ENCODE measurements around the gene SCAMP1.

The SCAMP1 gene

DNA sequence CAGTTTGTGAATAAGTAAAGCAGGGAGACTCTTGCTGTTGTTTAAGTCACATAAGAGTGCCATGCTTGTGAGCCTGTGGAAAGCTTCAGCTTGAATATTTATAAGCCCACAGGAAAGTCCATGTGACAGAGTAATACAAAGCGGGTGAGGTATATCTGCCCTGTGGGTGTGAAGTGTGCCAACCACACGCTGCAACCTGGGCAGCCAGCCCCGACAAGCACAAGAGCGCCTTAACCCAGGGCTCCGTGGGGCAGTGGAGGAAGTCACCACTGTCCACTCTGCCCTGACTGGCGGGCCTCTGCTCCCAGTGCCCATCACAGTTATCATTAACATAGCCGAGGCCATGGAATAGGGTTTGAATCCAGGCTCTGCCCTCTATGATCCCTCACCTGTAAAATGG lies 132.2 kb downstream of the SCAMP1 start:
- H3K27ac Mint-ChIP-seq, result peak overlapping the region in 2 of 3 experiments; percentile 2 to 59
- no peaks in the 10 kb centered on the region for H3K9me3 Mint-ChIP-seq
- TF ChIP-seq, protein P1, sequence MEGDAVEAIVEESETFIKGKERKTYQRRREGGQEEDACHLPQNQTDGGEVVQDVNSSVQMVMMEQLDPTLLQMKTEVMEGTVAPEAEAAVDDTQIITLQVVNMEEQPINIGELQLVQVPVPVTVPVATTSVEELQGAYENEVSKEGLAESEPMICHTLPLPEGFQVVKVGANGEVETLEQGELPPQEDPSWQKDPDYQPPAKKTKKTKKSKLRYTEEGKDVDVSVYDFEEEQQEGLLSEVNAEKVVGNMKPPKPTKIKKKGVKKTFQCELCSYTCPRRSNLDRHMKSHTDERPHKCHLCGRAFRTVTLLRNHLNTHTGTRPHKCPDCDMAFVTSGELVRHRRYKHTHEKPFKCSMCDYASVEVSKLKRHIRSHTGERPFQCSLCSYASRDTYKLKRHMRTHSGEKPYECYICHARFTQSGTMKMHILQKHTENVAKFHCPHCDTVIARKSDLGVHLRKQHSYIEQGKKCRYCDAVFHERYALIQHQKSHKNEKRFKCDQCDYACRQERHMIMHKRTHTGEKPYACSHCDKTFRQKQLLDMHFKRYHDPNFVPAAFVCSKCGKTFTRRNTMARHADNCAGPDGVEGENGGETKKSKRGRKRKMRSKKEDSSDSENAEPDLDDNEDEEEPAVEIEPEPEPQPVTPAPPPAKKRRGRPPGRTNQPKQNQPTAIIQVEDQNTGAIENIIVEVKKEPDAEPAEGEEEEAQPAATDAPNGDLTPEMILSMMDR (IDR thresholded peaks at IDR 0.05; ENCODE audit: unreplicated experiment in 3 of 3), result no peak
- H3K27me3 Mint-ChIP-seq (ENCODE audit: low read depth), result no peaks in the 10 kb centered on the region
- H3K36me3 Mint-ChIP-seq (ENCODE audit: low read depth), result peaks cover 60% of the 10 kb centered on the region
- peaks cover 45% of the 10 kb centered on the region for H3K4me1 Mint-ChIP-seq
- H3K4me3 Mint-ChIP-seq, result no peak overlapping the region

GRCh38 chr5:78495800-78496199 lies 135.4 kb downstream of the SCAMP1 start:
- Mint-ChIP-seq H3K4me3 (no peak overlapping the region), H3K4me1 (peaks cover 61% of the 10 kb centered on the region), H3K27ac (peak overlapping the region in 1 of 3 experiments; percentile 25), H3K36me3 (ENCODE audit: low read depth) (peaks cover 35% of the 10 kb centered on the region), H3K9me3 (no peaks in the 10 kb centered on the region), H3K27me3 (ENCODE audit: low read depth) (no peaks in the 10 kb centered on the region)
- TF ChIP-seq, protein P1 (IDR thresholded peaks at IDR 0.05; ENCODE audit: unreplicated experiment in 3 of 3), result no peak

DNA sequence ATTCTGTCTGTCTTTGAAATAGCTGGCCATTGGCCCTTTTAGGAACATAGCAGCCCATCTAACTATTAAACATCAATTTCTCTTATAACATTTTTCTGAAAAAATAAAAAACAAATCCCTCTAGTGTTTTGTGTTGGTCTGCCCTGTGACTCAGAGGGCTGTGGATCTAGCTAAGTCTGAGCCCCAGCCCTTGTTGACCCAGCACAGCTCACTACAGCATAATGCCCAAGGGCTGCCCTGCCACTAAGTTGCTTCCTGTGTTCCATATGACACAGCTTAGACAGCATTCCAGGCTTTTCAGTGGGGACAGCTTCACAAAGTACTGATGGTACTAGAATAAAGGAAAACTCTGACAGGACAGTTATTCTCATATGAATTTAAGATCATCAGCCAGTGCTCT lies 136.0 kb downstream of the SCAMP1 start:
- no peaks in the 10 kb centered on the region for H3K27me3 Mint-ChIP-seq (ENCODE audit: low read depth)
- TF ChIP-seq, protein P1 (IDR thresholded peaks at IDR 0.05; ENCODE audit: unreplicated experiment in 3 of 3), result no peak
- peak overlapping the region in 1 of 3 experiments; percentile 37 for H3K27ac Mint-ChIP-seq
- peaks cover 66% of the 10 kb centered on the region for H3K4me1 Mint-ChIP-seq
- peaks cover 30% of the 10 kb centered on the region for H3K36me3 Mint-ChIP-seq (ENCODE audit: low read depth)
- H3K9me3 Mint-ChIP-seq, result no peaks in the 10 kb centered on the region
- no peak overlapping the region for H3K4me3 Mint-ChIP-seq

DNA sequence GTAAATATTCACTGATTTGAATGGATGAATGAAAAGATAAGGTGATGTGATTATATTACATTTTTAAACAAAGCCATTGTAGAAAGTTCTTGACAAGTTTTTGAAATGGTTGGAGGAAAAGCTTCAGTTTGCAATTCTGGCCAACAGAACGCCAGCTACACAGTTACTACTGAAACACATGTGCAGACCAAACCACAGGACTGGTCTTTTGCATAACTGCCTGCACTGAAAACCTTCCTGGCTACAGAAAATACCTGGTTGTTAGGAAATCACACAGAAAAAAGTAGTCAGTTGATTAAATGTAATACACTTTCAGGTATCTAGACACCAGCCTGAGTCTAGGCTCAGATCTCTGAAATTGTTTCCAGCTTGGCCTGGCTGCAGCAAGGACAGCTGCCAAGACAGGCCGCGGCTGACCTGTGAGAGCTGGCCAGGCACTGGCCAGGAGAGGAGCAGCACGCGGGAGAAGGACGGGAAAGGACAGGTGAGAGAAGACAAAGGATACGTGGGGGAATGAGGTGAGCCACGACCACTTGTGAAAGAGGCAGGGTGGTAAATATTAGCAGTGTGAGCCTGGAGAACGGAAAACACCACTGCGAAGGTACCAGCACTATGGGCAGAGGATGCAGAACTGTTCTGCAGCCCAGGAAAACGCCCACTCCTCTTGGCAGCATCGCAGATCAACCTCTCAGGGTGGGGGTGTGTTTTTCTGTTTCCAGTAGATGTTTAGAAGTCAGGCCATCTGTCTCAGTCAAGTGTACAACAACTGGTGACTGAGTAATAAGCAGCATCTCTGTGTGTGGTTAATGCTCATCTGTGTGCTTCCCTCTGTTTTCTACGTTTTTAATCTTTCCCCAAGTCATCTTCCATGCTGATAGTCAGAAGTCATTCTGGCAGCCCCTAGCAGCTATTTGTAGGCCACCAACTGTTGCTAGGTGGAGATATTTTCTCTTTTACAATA lies 137.4 kb downstream of the SCAMP1 start:
- peaks cover 26% of the 10 kb centered on the region for H3K36me3 Mint-ChIP-seq (ENCODE audit: low read depth)
- peak overlapping the region in 2 of 3 experiments; percentile 31 to 50 for H3K27ac Mint-ChIP-seq

GRCh38 chr5:78499485-78499884 lies 139.1 kb downstream of the SCAMP1 start:
- H3K4me1 Mint-ChIP-seq, result peaks cover 96% of the 10 kb centered on the region

More for the DNA sequence above, 137.4 kb downstream of the SCAMP1 start:
- Mint-ChIP-seq H3K4me3 (peak overlapping the region in 1 of 3 experiments; percentile 17), H3K4me1 (peaks cover 81% of the 10 kb centered on the region), H3K27me3 (ENCODE audit: low read depth) (no peaks in the 10 kb centered on the region), H3K9me3 (no peaks in the 10 kb centered on the region)
- TF ChIP-seq, protein P1 (IDR thresholded peaks at IDR 0.05; ENCODE audit: unreplicated experiment in 3 of 3), result no peak

More at GRCh38 chr5:78499485-78499884, 139.1 kb downstream of the SCAMP1 start:
- H3K36me3 Mint-ChIP-seq (ENCODE audit: low read depth), result peaks cover 18% of the 10 kb centered on the region
- no peaks in the 10 kb centered on the region for H3K27me3 Mint-ChIP-seq (ENCODE audit: low read depth)
- H3K9me3 Mint-ChIP-seq, result no peaks in the 10 kb centered on the region
- peak overlapping the region in 2 of 3 experiments; percentile 23 to 32 for H3K27ac Mint-ChIP-seq
- no peak overlapping the region for H3K4me3 Mint-ChIP-seq
- TF ChIP-seq, protein P1 (IDR thresholded peaks at IDR 0.05; ENCODE audit: unreplicated experiment in 3 of 3), result no peak
